Measurements from ENCODE around the gene CYSRT1.

DNA sequence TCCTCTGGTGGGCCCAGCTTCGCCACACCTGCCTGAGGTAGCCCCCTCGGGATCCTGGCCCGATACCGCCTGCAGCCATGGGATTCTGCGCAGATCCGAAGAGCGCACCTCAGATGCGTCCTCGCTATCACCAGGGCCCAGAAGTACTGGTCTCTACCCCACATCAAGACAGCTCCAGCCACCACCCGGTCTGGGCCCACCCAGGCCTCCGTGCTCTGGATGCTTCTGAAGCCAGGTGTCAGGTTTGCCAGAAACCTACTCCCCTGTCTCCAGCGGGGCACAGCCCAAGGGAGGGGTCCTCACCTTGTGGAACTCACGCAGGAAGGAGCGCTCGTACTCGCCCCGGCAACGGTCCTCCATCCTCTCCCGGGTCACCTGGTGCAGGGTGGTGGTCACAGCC is 39.1 kb upstream of the CYSRT1 start:
- TF ChIP-seq, protein P1, sequence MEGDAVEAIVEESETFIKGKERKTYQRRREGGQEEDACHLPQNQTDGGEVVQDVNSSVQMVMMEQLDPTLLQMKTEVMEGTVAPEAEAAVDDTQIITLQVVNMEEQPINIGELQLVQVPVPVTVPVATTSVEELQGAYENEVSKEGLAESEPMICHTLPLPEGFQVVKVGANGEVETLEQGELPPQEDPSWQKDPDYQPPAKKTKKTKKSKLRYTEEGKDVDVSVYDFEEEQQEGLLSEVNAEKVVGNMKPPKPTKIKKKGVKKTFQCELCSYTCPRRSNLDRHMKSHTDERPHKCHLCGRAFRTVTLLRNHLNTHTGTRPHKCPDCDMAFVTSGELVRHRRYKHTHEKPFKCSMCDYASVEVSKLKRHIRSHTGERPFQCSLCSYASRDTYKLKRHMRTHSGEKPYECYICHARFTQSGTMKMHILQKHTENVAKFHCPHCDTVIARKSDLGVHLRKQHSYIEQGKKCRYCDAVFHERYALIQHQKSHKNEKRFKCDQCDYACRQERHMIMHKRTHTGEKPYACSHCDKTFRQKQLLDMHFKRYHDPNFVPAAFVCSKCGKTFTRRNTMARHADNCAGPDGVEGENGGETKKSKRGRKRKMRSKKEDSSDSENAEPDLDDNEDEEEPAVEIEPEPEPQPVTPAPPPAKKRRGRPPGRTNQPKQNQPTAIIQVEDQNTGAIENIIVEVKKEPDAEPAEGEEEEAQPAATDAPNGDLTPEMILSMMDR (IDR thresholded peaks at IDR 0.05) = no peak
- no peak for TF ChIP-seq POLR2A (IDR thresholded peaks at IDR 0.05)

Measured in testis (tissue), 2 donors.